CD4-positive, alpha-beta T cell treated with Interleukin-15 for 4 hours (primary cell): ENCODE results near the gene SLC38A10.

Experiments
- DNase-seq: peaks from one replicate; pipeline ENCODE4 v3.0.0-alpha.2; 2020; ENCODE audit warnings: low spot score

The SLC38A10 gene

DNA sequence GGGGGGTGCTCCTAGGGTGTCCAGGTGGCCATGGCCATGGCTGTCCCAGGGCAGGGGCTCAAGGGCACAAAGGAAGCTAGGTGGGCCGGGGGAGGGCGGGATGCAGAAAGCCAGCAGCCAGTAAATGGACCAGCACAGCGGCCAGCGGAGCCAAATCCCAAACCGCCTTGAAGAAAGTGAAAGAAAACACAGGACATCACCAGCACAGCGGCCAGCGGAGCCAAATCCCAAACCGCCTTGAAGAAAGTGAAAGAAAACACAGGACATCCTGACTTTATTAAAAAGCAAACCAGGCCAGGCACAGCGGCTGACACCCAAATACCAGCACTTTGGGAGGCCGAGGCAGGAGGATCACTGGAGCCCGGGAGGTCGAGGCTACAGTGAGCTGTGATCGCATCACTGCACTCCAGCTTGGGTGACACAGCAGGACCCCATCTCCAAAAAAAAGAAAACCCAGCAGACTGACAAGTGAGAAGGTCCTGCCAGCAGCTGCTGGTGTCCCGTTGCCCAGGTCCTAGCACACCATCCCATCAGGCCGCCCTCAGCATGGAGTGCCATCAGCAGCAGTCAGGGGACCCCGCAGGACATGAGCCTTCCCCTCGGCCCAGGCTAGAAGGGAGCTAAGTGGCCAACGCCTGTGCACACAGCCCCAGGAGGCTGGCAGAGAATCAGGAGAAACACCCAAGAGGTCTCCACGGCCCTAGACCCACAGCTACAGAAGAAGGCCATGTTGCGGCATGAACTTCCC is 17.0 kb downstream of the SLC38A10 start:
- no peak for DNase-seq

DNA sequence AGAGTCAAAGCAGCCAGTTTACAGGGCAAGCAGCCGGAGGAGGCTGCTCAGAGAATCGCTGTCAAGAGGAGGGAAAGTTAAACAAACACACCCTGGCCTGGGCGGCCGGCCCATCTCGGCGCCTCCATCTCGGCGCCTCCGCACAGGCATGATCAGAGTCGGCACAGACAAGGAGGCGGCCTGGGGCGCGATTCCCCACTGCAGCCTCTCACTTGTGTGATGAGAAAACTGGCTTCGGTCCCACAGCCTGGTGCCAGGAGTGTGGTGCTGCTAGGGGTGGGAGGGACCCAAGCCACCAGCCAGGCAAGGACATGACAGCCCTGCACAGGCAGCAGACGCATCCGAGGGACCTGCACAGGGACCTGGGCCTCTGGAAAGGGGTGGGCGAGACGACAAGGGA is 17.7 kb downstream of the SLC38A10 start:
- DNase-seq: no peak

DNA sequence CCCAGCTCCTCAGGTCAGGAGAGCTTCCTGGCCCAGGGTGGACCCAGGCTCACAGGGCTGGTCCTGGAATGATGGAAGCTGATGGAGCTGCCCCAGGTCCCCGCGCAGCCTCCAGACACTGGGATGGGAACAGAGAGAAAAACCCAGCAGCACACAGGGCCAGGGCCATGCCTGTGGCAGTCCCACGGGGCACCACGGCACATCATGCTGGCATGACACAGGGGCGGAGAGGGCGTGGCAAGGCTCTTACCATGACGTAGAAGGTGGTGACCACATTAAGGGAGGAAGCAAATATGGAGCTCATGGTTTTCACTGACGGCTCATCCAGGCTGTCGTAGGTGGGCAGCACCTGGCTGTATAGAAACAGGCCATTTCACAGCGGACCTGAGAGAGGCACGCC is 18.3 kb downstream of the SLC38A10 start:
- no peak for DNase-seq

DNA sequence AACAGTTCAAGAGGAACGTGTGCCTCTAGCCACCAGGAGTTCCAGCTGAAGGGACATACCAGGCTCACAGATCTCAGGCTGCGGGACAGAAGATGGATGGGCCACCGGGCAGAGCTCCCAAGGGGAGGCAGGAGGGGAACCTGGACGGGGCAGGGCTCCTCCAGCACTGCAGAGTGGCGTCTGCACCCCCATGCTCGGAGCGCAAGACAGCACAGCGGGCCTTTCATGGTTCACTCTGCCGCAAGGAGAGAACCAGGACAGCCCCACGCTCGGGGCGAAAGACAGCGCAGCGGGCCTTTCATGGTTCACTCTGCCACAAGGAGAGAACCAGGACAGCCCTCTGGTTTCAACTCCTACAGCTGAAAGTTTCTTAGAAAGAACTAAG is 20.6 kb downstream of the SLC38A10 start:
- DNase-seq: no peak

DNA sequence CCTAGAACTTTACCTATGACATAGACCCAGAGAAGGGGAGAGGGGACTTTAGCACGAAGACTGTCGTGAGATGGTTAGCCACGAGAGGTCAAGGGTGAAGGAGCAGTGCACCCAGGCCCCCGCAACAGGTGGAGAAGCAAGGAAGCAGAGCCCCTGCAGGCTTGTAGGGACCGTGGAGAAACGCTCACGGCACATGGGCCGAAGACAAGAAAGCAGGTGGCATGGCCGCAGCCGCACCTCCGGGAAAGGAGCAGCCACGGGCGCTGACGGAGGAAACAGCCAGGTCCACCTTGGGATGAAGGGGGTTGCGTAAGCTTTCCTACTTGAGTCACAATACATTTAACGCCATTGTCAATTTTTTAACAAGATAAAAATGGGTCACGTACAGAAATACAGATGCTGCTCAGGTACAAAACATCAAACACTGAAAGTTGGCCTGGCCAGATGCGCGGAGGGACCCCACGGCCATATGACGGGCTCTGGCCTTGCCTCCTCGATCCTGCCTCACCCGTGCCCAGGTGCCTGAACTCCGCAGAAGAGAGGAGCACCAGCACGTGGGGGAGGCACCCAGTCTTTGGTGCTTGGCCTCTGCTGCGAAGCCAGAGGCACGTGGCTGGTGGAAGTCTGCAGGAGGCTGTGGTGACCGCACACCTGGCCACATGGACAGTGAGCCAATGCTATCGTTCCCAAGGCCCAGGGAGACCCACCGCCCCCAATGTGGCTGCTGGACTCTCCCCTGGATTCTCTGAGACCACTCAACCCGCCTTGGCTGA is 21.2 kb downstream of the SLC38A10 start:
- DNase-seq: no peak

DNA sequence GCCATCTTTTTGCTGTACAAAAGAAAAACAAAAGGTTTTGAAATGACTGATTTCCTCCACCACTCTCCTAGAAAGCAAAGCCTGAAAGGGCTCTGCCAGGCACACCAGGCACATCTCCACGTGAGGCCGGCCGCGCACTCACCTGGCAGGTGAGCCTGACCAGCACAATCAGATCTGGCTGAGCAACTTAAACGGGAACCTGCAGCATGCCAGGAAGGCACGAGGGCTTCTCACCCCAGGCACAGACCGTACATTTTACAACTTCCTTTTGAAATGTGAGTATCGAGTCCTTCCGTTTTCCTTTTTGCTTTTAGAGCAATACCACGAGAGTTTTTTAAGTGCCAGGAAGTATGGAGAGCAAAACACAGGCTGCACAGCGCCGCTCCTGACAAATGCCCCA is 22.5 kb downstream of the SLC38A10 start:
- no peak for DNase-seq

DNA sequence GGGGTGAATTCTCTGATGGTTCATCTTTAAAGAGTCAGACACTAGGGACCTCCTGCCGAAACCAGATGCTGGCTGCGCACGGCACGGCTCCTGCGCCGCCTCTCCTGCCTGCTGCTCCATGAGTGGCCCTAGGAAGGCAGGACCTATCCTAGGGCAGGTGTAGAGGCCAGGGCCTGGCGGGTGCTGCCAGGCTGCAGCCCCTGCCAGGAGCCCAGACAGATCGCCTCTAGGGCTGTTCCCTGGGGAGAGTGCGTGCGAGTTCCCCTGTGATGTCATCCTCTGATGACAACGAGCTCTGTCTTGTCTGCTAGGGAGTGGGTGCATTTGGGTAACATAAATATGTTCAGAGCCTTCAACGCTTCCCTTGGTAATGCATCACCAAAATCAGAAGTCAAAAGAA is 23.9 kb downstream of the SLC38A10 start:
- no peak for DNase-seq

DNA sequence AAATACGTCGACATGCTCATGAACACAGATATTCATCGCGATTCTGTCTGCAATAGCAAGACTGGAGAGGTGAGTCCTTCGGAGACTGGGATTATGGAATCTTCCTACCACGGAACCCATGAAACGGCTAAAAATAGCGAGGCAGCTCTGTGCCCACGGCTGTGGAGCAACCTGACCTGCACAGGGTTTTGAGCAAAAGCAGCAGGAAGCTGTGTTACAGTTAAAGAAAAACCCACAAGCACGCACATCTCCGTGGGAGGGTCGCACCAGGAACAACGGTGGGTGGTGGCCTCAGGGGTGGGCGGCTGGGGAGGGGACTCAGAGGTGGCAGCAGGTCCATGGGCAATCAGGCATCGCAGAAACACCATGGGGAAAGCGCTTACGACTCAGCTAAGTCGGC is 24.8 kb downstream of the SLC38A10 start:
- DNase-seq: no peak

DNA sequence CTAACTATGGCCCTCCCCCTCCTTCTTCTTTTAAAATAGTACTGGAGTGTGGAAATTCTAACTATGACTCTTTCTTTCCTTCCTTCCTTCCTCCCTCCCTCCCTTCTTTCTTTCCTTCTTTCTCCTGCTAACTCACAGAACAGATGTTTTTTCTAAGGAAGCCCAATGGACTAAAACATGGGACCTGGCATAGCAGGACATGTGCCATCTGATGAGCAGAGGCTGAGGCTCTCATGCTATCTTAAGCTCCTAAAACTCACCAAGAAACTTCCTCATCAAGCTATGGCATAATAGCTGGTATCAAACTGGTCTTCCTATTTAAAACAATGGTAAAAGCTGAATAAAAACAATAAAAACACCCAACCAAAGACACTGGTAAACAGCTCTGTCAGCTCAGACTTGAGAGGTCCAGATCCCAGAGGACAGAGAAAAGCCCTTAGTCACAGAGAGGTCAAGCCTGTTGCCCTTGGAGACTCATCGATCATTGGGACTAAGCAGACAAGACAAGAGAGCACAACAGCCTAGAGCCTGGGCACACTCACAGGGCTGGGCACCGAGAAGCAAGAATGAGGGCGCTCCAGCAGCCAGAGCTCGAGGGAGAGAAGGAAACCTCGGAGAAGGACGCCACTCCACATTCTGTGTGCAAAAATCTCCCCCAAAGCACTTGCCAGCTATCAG is 27.6 kb downstream of the SLC38A10 start:
- DNase-seq: no peak

DNA sequence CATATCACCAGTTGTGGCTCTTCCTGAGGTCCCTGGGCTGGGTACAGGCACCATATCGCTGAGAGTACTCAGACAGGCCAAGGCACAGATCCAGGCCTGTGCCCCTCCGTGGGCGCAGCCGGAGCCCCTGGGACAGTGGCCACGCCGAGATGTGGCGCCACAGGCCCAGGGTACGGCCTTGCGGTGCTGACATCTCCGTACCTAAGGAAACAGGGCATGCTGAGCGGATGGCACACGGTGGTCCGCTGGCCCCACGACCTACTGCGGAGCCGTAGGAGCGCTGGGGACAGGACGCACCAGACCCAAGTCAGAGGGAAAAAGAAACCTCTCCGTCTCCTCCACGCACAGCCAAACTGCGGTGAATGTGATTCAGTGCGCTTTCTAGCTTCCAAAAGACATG is 29.5 kb downstream of the SLC38A10 start:
- no peak for DNase-seq

DNA sequence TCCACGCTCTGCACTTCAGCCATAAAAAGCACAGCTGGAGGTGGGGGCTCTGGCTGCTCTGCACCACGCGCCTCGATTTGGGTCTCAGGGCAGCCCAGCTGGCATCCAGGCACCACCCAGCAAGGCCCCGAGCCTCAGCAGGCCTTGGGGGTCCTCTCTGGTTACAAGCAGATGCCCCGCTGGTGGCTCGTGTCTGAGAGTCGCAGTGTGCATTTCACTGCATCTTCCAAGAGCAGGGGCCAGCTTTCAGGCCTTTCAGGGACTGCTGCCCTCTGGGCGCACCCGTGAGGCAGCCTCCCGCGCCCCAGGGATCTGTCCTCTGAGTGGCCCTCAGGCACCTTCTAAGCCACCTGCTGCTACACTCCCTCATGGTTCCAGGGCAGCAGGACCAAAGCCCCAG is 30.5 kb downstream of the SLC38A10 start:
- no peak for DNase-seq

DNA sequence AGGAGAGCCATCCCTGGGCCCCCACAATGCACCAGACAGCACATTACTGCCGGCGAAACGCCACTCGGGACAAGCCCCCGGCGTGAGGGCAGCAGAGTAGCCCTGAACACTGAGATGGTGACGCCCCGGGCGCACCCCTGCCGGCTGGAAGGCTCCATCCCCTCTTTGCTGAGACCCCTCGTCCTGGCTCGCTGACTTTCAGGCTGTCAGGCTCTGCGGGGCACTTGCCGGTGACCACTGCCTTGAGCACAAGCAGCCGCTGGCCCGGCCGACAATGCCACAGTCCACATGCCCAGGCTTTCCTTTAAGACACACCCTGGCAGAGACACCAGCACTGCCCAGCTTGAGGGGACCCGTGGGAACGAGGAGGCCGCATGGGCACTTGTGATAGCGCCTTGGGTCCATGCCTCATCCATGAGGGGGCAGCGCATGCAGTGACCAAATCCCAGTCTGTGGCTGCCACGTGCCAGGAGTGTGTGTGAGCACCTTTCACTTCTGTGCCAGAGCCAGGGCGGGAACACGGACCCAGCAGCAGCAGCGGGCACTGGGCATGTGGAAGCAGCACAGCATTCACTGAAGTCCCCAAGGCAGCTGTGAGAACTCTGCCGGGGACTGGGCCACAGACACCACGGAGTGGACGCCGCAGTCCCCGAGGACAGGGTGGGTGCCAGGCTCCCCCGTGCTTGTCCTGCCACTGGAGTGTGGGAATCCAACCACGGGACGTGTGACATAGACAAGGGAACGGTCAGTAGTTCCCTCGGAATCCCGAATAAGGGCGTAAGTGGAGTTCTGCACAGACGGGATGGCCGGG is 31.5 kb downstream of the SLC38A10 start:
- DNase-seq: no peak

DNA sequence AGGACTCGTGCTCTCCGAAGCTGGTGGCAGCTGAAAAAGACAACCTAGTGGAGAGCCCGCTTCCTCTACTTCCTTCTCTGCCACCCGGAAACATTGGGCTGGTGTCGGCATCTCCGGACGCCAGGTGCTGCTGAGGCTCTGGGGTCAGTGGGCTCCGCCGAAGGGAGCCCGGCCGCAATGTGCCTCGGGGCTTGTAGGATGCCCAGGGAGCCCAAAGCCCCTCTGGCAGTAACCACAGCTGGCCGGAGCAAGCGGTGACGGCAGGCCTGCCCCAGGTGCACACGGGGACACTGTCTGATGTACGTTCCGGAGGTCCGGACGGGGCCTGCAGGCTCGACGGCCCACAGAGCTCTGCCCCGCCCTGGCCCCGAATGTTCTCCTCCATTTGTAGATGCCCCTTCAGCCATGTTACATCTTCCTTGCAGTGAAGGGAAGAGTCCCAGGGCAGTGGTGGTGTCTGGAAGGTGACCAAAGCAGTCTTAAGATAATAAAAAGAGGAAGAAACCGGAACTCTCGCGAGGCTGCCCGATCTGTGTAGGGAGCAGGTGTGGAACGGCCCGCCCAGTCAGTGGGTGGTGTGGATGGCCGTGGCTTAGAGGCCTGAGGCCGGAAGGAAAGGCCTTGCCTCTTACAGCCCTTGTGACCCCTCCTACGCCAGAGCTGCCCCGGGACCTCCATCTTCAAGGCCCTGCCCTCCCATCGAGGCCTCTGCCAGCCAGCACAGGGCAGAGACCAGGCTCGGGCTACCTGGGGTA is 33.3 kb downstream of the SLC38A10 start:
- DNase-seq: no peak

DNA sequence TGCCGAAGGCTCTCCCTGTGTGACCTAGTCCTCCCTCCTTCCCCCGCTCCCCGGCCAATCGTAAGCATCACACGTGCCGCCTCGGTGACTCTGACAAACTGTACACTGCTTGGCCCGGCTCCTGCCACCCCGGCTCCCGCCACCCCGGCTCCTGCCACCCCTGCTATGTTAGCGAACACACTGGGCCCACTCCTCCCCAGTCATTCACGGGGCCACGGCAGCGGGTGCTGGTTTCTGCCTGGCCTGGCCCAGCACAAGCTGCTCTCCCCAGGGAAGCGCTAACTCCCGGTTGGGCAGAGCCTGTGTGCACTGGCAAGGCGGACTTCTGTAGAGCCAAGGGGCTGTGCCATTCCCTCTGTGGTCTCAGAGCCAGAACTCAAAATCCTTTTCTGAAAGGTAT is 34.0 kb downstream of the SLC38A10 start:
- no peak for DNase-seq

DNA sequence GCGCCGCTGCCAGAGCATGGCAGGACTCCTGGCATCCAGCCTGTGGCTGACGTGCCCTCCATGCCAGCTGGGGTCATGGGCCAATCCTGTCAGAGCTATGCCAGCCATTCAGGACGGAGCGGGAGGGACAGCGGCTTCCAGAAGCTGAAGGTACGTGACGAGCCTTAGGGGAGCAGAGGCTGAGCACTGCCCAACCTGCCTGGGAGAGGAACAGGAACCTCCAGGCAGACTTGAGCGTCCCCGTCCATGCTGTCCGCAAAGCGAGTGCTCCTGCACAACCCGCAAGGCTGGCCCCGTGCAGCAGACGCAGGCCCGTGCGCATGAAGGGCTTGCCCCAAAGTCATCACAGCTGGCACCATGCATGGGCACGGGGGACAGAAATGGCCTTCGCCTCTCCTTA is 34.5 kb downstream of the SLC38A10 start:
- no peak for DNase-seq

DNA sequence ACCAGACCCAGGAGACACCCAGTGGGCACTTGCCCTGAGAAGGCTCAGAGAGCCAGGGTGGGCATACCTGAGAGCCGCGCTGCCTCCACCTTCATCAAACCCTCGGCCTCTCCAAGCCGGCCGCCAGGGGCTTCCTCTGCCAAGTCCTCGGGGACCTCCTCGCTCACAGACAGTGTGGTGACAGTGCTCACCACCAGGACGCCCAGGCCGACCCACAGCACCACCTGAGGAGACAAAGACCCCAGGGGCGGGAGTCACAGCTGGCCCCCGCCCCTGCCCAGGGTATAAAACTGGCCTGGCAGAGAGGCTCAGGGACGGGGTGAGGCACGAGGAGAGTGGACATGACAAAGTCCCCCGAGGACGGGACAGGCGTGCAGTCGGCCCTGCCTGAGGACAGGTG is 34.9 kb downstream of the SLC38A10 start:
- DNase-seq: no peak

DNA sequence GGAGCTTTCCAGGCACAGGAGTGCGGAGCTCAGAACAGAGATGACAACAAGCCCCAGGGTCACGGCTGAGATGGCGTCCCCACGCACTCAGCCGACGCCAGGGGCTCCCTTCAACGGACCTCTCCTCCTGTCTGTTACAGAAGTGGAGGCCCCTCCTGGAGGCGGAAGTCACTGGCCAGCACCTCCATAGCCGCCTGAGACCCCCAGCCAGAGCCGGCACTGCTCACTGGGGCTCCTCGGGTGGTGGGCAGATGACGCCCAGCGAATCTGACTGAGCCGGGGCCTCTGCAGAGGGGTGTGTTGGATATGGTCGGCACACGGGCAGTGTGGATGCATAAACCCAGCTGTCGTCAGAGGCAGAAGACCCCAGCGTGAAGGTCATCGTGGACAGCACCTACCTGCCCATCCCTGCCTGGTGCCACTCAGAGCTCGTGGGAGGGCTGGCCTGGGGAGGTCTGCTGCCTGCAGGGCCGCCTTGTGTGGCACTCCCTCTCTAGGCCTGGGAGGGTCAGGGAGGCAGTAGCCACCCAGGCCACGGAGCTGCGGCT is 36.0 kb downstream of the SLC38A10 start:
- DNase-seq: no peak

DNA sequence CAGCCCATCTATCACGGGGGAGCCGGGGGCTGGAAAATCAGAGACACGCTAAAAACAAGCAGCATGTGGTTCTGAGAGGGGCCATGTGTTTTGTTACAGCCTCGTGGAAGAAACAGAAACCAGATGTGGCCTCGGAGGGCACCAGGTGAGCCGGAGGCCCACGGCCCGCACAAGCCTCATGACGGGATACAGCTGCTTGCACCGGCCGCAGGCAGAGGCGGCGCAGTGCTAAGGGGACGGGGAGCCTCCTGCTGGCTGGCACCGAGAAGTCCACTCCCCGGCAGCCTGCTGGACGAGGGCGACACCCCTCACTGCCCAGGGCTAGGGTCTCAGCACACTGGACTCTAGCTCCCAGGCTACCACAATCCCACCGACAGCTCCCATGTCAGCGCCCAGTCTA is 36.8 kb downstream of the SLC38A10 start:
- DNase-seq: no peak

DNA sequence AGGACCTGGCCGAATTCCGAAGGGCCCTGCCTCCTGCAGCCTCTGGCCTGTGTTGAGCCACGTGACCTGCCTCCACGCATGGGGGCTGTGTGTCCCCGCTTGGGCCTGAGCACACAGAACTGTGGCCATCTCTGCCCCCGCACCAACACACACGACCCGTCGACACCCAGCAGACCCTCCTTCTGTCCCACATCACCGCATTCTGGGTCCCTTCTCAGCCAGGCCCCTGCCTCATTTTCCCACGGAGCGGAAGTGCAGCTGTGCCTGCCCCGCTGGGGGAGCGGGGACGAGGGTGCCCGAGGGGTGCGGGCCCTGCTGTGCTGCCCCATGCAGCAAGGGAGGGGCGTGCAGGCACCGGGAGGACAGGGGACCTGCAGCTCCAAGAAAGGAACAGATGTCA is 37.6 kb downstream of the SLC38A10 start:
- no peak for DNase-seq

DNA sequence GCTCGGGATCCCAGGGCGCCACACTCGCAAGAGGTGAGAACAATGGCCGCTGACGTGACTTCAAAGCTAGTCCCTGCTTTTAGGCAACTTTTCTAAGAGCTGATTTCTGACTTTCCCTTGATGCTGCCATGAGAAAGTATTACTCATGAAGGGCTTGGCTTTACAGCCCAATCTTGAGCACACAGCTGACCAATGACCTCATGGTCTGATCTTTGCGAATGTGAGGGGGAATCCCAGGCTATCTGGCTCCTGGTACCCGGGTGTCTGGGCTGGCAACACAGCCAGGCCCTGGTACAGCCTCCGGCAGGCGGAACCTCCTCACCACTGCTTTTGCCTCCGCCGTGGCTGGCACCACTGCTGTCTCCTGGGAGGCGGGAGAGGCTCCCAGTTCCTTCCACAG is 38.5 kb downstream of the SLC38A10 start:
- DNase-seq: no peak

DNA sequence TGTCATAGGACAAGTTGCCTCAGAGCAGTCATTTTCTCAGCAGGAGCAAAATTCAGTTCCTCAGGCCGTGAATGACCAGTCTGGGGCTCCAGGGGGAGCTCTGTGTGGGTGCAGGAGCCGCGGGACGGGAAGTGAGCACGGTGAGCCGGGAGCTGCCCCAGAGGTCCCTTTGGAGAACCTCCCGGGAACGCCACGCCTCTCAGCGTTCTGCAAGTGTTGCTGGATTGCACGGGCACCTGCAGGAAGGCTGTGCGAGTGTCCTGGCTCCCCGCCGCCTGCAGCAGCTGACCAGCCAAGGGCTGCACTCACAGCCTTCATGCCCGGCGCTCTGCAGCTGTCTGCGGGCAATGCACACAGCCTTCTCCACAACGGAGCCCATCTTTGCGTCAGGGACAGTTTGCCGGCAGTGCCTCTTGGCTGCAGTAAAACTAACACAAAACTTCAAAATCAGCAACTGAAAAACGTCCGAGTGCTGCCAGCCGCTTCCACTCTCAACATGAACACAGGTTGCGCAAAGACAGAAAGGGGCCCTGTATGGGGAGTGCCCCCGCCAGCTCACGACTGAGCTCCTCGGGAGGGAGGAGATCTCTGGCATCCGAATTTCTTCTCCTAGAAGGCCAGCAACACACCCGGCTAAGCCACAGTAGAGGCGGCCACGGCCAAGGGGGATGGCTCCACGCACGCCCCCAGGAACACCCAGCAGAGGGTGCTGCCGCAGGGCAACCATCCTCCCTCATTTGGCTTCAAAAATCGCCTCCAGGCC is 40.0 kb downstream of the SLC38A10 start:
- no peak for DNase-seq
